ENCODE results near the gene ZNF638.

DNA sequence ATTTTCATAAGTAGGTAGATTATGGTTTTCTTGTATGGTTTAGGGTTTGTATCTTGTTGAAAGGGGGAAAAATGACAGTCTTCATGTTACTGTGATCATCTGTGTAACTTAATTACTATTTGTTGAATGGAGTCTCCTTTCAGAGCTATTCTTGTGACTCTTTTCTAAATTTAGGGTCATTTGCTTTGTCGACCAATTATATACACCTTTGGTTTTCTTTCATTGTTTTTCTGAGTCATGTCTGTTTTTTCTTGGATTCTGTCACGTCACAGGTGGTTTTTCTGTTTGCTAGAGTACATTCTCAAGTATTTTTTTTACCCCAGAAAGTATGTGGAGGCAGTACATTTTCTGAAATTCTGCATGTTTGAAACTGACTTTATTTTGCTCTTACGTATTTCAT is 78.0 kb downstream of the ZNF638 start:
- TF ChIP-seq JUND (IDR thresholded peaks at IDR 0.05) (no peak), ZBTB33 (IDR thresholded peaks at IDR 0.05; ENCODE audit: extremely low read depth, insufficient replicate concordance, low read length) (no peak), CTCF (IDR thresholded peaks at IDR 0.05 in 2 of 3, conservative IDR thresholded peaks at IDR 0.05 in 1 of 3; ENCODE audit: borderline replicate concordance in 1 of 3, insufficient read depth in 1 of 3, low read depth in 2 of 3, low read length in 2 of 3) (no peak), POLR2AphosphoS5 (IDR thresholded peaks at IDR 0.05; ENCODE audit: low read depth, low read length) (no peak), SIN3A (IDR thresholded peaks at IDR 0.05; ENCODE audit: low read depth) (no peak), EZH2 (IDR thresholded peaks at IDR 0.05) (no peak), ATF3 (IDR thresholded peaks at IDR 0.05) (no peak), RAD21 (IDR thresholded peaks at IDR 0.05; ENCODE audit: low read depth) (no peak), POLR2A (IDR thresholded peaks at IDR 0.05; ENCODE audit: borderline replicate concordance, extremely low read depth, insufficient read depth, insufficient read length) (no peak), CBX3 (IDR thresholded peaks at IDR 0.05; ENCODE audit: low read depth) (no peak), FOSL1 (IDR thresholded peaks at IDR 0.05; ENCODE audit: low read depth) (no peak), SRF (IDR thresholded peaks at IDR 0.05; ENCODE audit: low read depth) (no peak)
- TF ChIP-seq, protein P1, sequence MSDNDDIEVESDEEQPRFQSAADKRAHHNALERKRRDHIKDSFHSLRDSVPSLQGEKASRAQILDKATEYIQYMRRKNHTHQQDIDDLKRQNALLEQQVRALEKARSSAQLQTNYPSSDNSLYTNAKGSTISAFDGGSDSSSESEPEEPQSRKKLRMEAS (IDR thresholded peaks at IDR 0.05): no peak
